Fibroblast of lung (primary cell): ENCODE measurements around the gene CLASP1. TPM values are rescaled to one million over a fixed set of nuclear protein-coding genes. Genes with fewer than 3 reads are reported as not detected.

ENCODE experiments used
- DNase-seq, 2 donors: peaks; one replicate each; pipeline versions ENCODE4 v3.0.0 to v3.0.0-alpha.2; 2010; ENCODE audit warnings: low read depth in 2 of 2
- H2AFZ ChIP-seq: 2 replicates; pipeline ENCODE4 v1.5.1; 2012; ENCODE audit warnings: low read length, control low read depth, inconsistent platforms
- H3K27ac ChIP-seq: 2 replicates; pipeline ENCODE4 v1.5.1; 2011; ENCODE audit warnings: low read length, control low read depth; ENCODE audit not compliant: insufficient read depth
- H3K27me3 ChIP-seq: 2 replicates; pipeline ENCODE4 v1.5.1; 2011; ENCODE audit warnings: mild to moderate bottlenecking, low read length; ENCODE audit not compliant: control insufficient read depth, insufficient read depth
- H3K36me3 ChIP-seq: 2 replicates; pipeline ENCODE4 v1.5.1; 2011; ENCODE audit warnings: low read length; ENCODE audit not compliant: control insufficient read depth, insufficient read depth
- H3K4me1 ChIP-seq: 2 replicates; pipeline ENCODE4 v1.5.1; 2011; ENCODE audit warnings: low read length; ENCODE audit not compliant: control insufficient read depth, insufficient read depth; ENCODE audit errors: extremely low read depth
- H3K4me2 ChIP-seq: 2 replicates; pipeline ENCODE4 v1.5.1; 2011; ENCODE audit warnings: low read length, control low read depth; ENCODE audit not compliant: insufficient read depth; ENCODE audit errors: extremely low read depth
- H3K4me3 ChIP-seq, 4 experiments: fragments of 200-600 bp in 1 of 4; sonication (generic) in 1 of 4; replicated peaks in 1 of 4; 2 replicates each; pipeline ENCODE4 v1.5.1; 2011 to 2016; ENCODE audit warnings: low read length in 4 of 4, low read depth in 3 of 4, mild to moderate bottlenecking in 3 of 4, control low read depth in 2 of 4, inconsistent platforms in 1 of 4, mixed read lengths in 1 of 4; ENCODE audit not compliant: insufficient read depth in 1 of 4; ENCODE audit errors: control extremely low read depth in 1 of 4
- H3K79me2 ChIP-seq: 2 replicates; pipeline ENCODE4 v1.5.1; 2012; ENCODE audit warnings: mild to moderate bottlenecking, low read length, inconsistent platforms; ENCODE audit not compliant: control insufficient read depth, insufficient read depth
- H3K9ac ChIP-seq: 2 replicates; pipeline ENCODE4 v1.5.1; 2011; ENCODE audit warnings: mild to moderate bottlenecking, low read length, control low read depth; ENCODE audit not compliant: insufficient read depth
- H3K9me3 ChIP-seq: 2 replicates; pipeline ENCODE4 v1.5.1; 2012; ENCODE audit warnings: low read depth, low read length; ENCODE audit not compliant: control insufficient read depth, insufficient read depth
- H4K20me1 ChIP-seq: 2 replicates; pipeline ENCODE4 v1.5.1; 2011; ENCODE audit warnings: low read length; ENCODE audit not compliant: control insufficient read depth, insufficient read depth; ENCODE audit errors: extremely low read depth
- EZH2 ChIP-seq: IDR thresholded peaks from 2 replicates; pipeline ENCODE4 v1.5.1; 2012; ENCODE audit warnings: low read length, control low read depth, mild to moderate bottlenecking; ENCODE audit errors: missing control alignments
- polyA plus RNA-seq, 2 donors: library from polyadenylated mRNA; depleted of rRNA in 1 of 2; stranded (reverse) in 1 of 2; unstranded in 1 of 2; fragments of >200 nt; gene quantifications; 2 replicates each; pipeline ENCODE4 v1.2.1, GENCODE V29; 2011 to 2012; ENCODE audit warnings: missing spikeins in 1 of 2
- total RNA-seq: library from RNA; depleted of rRNA; stranded (reverse); fragments of >200 nt; gene quantifications from 2 replicates; pipeline ENCODE4 v1.2.1, GENCODE V29; 2014
- TF ChIP-seq, protein P1 (sequence below), 2 donors: IDR thresholded peaks in 1 of 2; conservative IDR thresholded peaks in 1 of 2; 1 replicate in 1 of 2; 2 replicates in 1 of 2; pipeline ENCODE4 v1.5.1; 2011 to 2012; ENCODE audit warnings: low read length in 2 of 2, control low read depth in 1 of 2, inconsistent platforms in 1 of 2, low read depth in 1 of 2, mild to moderate bottlenecking in 1 of 2

The CLASP1 gene
- total and polyA plus RNA-seq, 2 donors (not counting 1 experiment from before 2014, with no cell fraction given), result 6.0 to 48.4 TPM

DNA sequence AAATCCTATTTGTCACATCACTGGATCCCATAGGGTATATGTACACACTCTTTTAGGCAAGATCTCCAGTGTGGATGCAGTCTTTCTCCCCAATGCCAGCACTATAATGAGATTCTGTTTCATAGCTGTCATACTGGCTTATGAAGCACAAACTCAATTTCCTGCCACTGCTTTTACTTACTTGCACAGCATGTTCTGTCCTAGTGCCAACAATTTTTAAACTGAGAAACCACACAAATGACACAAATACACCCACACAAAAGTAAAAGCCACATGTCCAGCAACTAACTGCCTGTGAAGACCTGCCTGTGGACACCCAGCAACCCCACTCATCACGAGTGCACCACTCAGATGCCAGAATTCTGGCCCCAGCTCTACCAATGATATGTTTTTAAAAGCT is 148.2 kb downstream of the CLASP1 start:
- peaks cover 4% of the 10 kb centered on the region for H3K79me2 ChIP-seq
- no peak overlapping the region for H3K27ac ChIP-seq
- peak; percentile 84 to 90 for DNase-seq
- peaks cover 10% of the 10 kb centered on the region for H3K4me1 ChIP-seq
- H3K9me3 ChIP-seq, result no peaks in the 10 kb centered on the region
- no peak overlapping the region for H2AFZ ChIP-seq
- TF ChIP-seq, protein P1, sequence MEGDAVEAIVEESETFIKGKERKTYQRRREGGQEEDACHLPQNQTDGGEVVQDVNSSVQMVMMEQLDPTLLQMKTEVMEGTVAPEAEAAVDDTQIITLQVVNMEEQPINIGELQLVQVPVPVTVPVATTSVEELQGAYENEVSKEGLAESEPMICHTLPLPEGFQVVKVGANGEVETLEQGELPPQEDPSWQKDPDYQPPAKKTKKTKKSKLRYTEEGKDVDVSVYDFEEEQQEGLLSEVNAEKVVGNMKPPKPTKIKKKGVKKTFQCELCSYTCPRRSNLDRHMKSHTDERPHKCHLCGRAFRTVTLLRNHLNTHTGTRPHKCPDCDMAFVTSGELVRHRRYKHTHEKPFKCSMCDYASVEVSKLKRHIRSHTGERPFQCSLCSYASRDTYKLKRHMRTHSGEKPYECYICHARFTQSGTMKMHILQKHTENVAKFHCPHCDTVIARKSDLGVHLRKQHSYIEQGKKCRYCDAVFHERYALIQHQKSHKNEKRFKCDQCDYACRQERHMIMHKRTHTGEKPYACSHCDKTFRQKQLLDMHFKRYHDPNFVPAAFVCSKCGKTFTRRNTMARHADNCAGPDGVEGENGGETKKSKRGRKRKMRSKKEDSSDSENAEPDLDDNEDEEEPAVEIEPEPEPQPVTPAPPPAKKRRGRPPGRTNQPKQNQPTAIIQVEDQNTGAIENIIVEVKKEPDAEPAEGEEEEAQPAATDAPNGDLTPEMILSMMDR (conservative IDR thresholded peaks at IDR 0.05 in 1 of 2, IDR thresholded peaks at IDR 0.05 in 1 of 2; ENCODE audit: low read depth in 1 of 2, low read length in 2 of 2), result no peak
- no peak for TF ChIP-seq EZH2
- H3K4me3 ChIP-seq, result no peak overlapping the region
- H3K4me2 ChIP-seq, result no peak overlapping the region
- no peak overlapping the region for H3K9ac ChIP-seq
- H4K20me1 ChIP-seq, result no peaks in the 10 kb centered on the region
- no peaks in the 10 kb centered on the region for H3K27me3 ChIP-seq
- H3K36me3 ChIP-seq, result no peaks in the 10 kb centered on the region

DNA sequence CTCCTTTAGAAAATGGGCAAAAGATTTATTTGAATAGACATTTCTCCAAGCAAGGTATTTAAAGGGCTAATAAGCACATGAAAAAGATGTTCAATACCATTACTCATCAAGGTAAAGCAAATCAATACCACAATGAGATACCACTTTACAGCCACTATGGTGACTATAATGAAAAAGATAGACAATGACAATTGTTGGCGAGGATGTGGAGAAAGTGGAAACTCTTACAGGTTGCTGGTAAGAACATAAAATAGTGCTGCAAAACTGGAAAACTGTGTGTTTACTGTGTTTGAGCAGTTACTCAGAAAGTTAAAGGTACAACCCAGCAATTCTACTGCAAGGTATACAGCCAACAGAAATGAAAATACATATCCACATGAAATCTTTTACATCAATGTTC is 150.5 kb downstream of the CLASP1 start:
- Histone ChIP-seq H3K9me3 (no peaks in the 10 kb centered on the region), H4K20me1 (no peaks in the 10 kb centered on the region), H3K36me3 (no peaks in the 10 kb centered on the region), H3K4me3 (no peak overlapping the region), H3K27ac (no peak overlapping the region), H3K27me3 (no peaks in the 10 kb centered on the region), H3K4me2 (no peak overlapping the region), H3K4me1 (peaks cover 3% of the 10 kb centered on the region), H3K9ac (no peak overlapping the region), H3K79me2 (peaks cover 2% of the 10 kb centered on the region), H2AFZ (no peak overlapping the region)
- TF ChIP-seq, protein P1 (conservative IDR thresholded peaks at IDR 0.05 in 1 of 2, IDR thresholded peaks at IDR 0.05 in 1 of 2; ENCODE audit: low read depth in 1 of 2, low read length in 2 of 2), result no peak
- TF ChIP-seq EZH2, result no peak
- DNase-seq, result no peak

GRCh38 chr2:121492409-121492808 is 156.9 kb downstream of the CLASP1 start:
- H3K27ac ChIP-seq, result no peak overlapping the region
- H3K9me3 ChIP-seq, result no peaks in the 10 kb centered on the region
- no peaks in the 10 kb centered on the region for H3K4me1 ChIP-seq
- no peak for DNase-seq
- no peaks in the 10 kb centered on the region for H4K20me1 ChIP-seq
- H3K79me2 ChIP-seq, result no peaks in the 10 kb centered on the region
- H3K4me2 ChIP-seq, result no peak overlapping the region
- no peaks in the 10 kb centered on the region for H3K27me3 ChIP-seq
- no peaks in the 10 kb centered on the region for H3K36me3 ChIP-seq
- H3K4me3 ChIP-seq, result no peak overlapping the region
- H2AFZ ChIP-seq, result no peak overlapping the region
- no peak overlapping the region for H3K9ac ChIP-seq
- TF ChIP-seq, protein P1 (conservative IDR thresholded peaks at IDR 0.05 in 1 of 2, IDR thresholded peaks at IDR 0.05 in 1 of 2; ENCODE audit: low read depth in 1 of 2, low read length in 2 of 2), result no peak
- TF ChIP-seq EZH2, result no peak
